Measurements from ENCODE around the gene SLC25A38. TPM values are rescaled to one million over a fixed set of nuclear protein-coding genes. Genes with fewer than 3 reads are reported as not detected.

SLC25A38 gene
- total RNA-seq, 1 experiment from 2014 or later = 48.2 TPM

DNA sequence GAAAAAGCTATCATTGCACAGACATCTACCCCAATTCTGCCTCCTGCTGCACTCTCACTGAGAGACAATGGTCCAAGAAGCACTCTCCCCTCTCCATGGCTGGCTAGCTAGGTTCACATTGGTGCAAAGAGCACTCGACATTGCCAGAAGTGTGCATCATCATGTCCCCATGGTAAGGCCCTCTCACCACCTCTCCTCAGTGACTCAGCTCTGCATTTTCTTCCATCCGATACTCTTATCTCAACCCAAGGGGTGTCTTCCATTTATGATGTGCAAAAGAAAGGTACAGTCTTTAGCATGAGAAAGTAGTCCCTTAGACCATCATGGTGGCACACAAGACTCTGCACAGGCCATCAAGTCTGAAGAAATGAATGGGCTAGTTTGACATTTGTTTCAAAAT lies 37.4 kb downstream of the SLC25A38 start:
- Histone ChIP-seq H2BK5ac (ENCODE audit: insufficient read length, low read length) (no peak overlapping the region), H3K56ac (ENCODE audit: insufficient read length, low read depth, low read length) (no peak overlapping the region), H2BK12ac (ENCODE audit: insufficient read length, low read depth, low read length) (no peak overlapping the region), H3K79me2 (ENCODE audit: insufficient read depth, low read length) (no peaks in the 10 kb centered on the region), H3K27me3 (ENCODE audit: insufficient read depth, low read length) (no peaks in the 10 kb centered on the region), H2AK5ac (ENCODE audit: insufficient read length, low read length) (no peak overlapping the region), H3K23me2 (ENCODE audit: insufficient read length, low read depth, low read length, poor library complexity, severe bottlenecking) (no peaks in the 10 kb centered on the region), H4K5ac (ENCODE audit: insufficient read length, low read depth, low read length) (no peak overlapping the region), H3K4ac (ENCODE audit: low read depth, low read length) (no peak overlapping the region), H4K91ac (ENCODE audit: insufficient read length, low read depth, low read length) (no peak overlapping the region), H2AFZ (ENCODE audit: low read length) (no peak overlapping the region), H3K4me1 (ENCODE audit: insufficient read depth, low read length) (no peaks in the 10 kb centered on the region), H2BK15ac (ENCODE audit: low read depth, low read length) (no peak overlapping the region), H4K8ac (replicated peaks; ENCODE audit: insufficient read length, low read depth, low read length) (no peak overlapping the region), H3T11ph (ENCODE audit: low read length) (no peak overlapping the region), H3K9ac (ENCODE audit: extremely low read depth, insufficient read length, low read length) (no peak overlapping the region), H3K23ac (ENCODE audit: insufficient read length, low read depth, low read length) (no peak overlapping the region), H2BK20ac (ENCODE audit: low read depth, low read length, poor library complexity, severe bottlenecking) (no peak overlapping the region), H3K79me1 (ENCODE audit: insufficient read depth, low read depth, low read length, poor library complexity, severe bottlenecking) (no peaks in the 10 kb centered on the region), H3K4me2 (ENCODE audit: insufficient read depth, insufficient read length, low read length) (no peak overlapping the region), H2BK120ac (ENCODE audit: low read depth, low read length, poor library complexity, severe bottlenecking) (no peak overlapping the region), H4K20me1 (ENCODE audit: control insufficient read depth, insufficient read depth, insufficient read length) (no peaks in the 10 kb centered on the region), H3K27ac (ENCODE audit: insufficient read length, low read depth, low read length) (no peak overlapping the region), H3K18ac (ENCODE audit: insufficient read length, low read depth, low read length) (no peak overlapping the region), H3K9me3 (ENCODE audit: control insufficient read depth, low read depth, low read length) (no peaks in the 10 kb centered on the region), H3K14ac (ENCODE audit: insufficient read depth, low read length) (no peak overlapping the region)
- Mint-ChIP-seq H3K9me3 (no peaks in the 10 kb centered on the region), H3K4me1 (peaks cover 19 to 29% of the 10 kb centered on the region in 2 experiments), H3K36me3 (ENCODE audit: insufficient read depth in 1 of 3, low read depth in 3 of 3) (peaks cover 0 to 5% (median 0%) of the 10 kb centered on the region in 3 experiments; a peak in 2 of 7 replicates), H3K27ac (no peak overlapping the region), H3K4me3 (no peak overlapping the region), H3K27me3 (ENCODE audit: low read depth) (peaks cover 5% of the 10 kb centered on the region; the same call in 1 of the 2 replicates)
- no peak for TF ChIP-seq CTCF (conservative IDR thresholded peaks at IDR 0.05)
- no CpG with 5 or more reads among the region's 2 CpGs for WGBS (ENCODE audit: extremely low coverage, insufficient read length, low lambda C conversion rate)
- DNase-seq = no peak

Data from H9 (cell line).